ENCODE results near the gene LRRC7.

LRRC7 gene

GRCh38 chr1:69587391-69587790 lies 19.7 kb downstream of the LRRC7 start:
- Histone ChIP-seq H3K9me3 (no peaks in the 10 kb centered on the region), H3K36me3 (no peaks in the 10 kb centered on the region), H3K4me3 (no peak overlapping the region), H3K4me2 (no peak overlapping the region), H4K20me1 (no peaks in the 10 kb centered on the region), H3K27ac (no peak overlapping the region), H3K9ac (no peak overlapping the region), H3K4me1 (no peaks in the 10 kb centered on the region), H3K27me3 (no peaks in the 10 kb centered on the region)
- TF ChIP-seq Cebpa-rat (IDR thresholded peaks at IDR 0.05) = no peak

- H3K27ac ChIP-seq = no peak overlapping the region
- H3K4me2 ChIP-seq = no peak overlapping the region
- H3K9me3 ChIP-seq = no peaks in the 10 kb centered on the region
- H3K27me3 ChIP-seq = no peaks in the 10 kb centered on the region
- no peaks in the 10 kb centered on the region for H3K36me3 ChIP-seq
- no peak for TF ChIP-seq Cebpa-rat (IDR thresholded peaks at IDR 0.05)
- H3K9ac ChIP-seq = no peak overlapping the region
- no peaks in the 10 kb centered on the region for H3K4me1 ChIP-seq
- no peak overlapping the region for H3K4me3 ChIP-seq
- H4K20me1 ChIP-seq = no peaks in the 10 kb centered on the region
Observed at GRCh38 chr1:69589799-69590198, 22.1 kb downstream of the LRRC7 start.

GRCh38 chr1:69592341-69592740 lies 24.6 kb downstream of the LRRC7 start:
- Histone ChIP-seq H3K9me3 (no peaks in the 10 kb centered on the region), H3K27ac (no peak overlapping the region), H3K9ac (no peak overlapping the region), H3K36me3 (no peaks in the 10 kb centered on the region), H4K20me1 (no peaks in the 10 kb centered on the region), H3K27me3 (no peaks in the 10 kb centered on the region), H3K4me1 (no peaks in the 10 kb centered on the region), H3K4me3 (no peak overlapping the region), H3K4me2 (no peak overlapping the region)
- TF ChIP-seq Cebpa-rat (IDR thresholded peaks at IDR 0.05) = no peak

- no peaks in the 10 kb centered on the region for H3K27me3 ChIP-seq
- H3K4me2 ChIP-seq = no peak overlapping the region
- H4K20me1 ChIP-seq = no peaks in the 10 kb centered on the region
- no peaks in the 10 kb centered on the region for H3K4me1 ChIP-seq
- TF ChIP-seq Cebpa-rat (IDR thresholded peaks at IDR 0.05) = no peak
- H3K27ac ChIP-seq = no peak overlapping the region
- no peaks in the 10 kb centered on the region for H3K36me3 ChIP-seq
- no peaks in the 10 kb centered on the region for H3K9me3 ChIP-seq
- H3K9ac ChIP-seq = no peak overlapping the region
- H3K4me3 ChIP-seq = no peak overlapping the region
Observed at GRCh38 chr1:69595486-69595885, 27.8 kb downstream of the LRRC7 start.

- Histone ChIP-seq H3K4me1 (peaks cover 5% of the 10 kb centered on the region; the same call in 1 of the 2 replicates), H3K36me3 (no peaks in the 10 kb centered on the region), H3K4me2 (no peak overlapping the region), H3K9me3 (no peaks in the 10 kb centered on the region), H3K9ac (no peak overlapping the region), H3K27me3 (no peaks in the 10 kb centered on the region), H3K27ac (no peak overlapping the region), H4K20me1 (no peaks in the 10 kb centered on the region), H3K4me3 (no peak overlapping the region)
- no peak for TF ChIP-seq Cebpa-rat (IDR thresholded peaks at IDR 0.05)
Observed at GRCh38 chr1:69611316-69611715, 43.6 kb downstream of the LRRC7 start.

GRCh38 chr1:69613414-69613813 lies 45.7 kb downstream of the LRRC7 start:
- TF ChIP-seq Cebpa-rat (IDR thresholded peaks at IDR 0.05) = no peak
- H3K36me3 ChIP-seq = no peaks in the 10 kb centered on the region

GRCh38 chr1:69638673-69639072 lies 71.0 kb downstream of the LRRC7 start:
- Histone ChIP-seq H3K4me3 (no peak overlapping the region), H3K36me3 (no peaks in the 10 kb centered on the region), H3K9ac (no peak overlapping the region), H4K20me1 (no peaks in the 10 kb centered on the region), H3K27ac (no peak overlapping the region), H3K27me3 (no peaks in the 10 kb centered on the region), H3K9me3 (no peaks in the 10 kb centered on the region), H3K4me2 (no peak overlapping the region), H3K4me1 (no peaks in the 10 kb centered on the region)
- TF ChIP-seq Cebpa-rat (IDR thresholded peaks at IDR 0.05) = no peak

More at GRCh38 chr1:69613414-69613813, 45.7 kb downstream of the LRRC7 start:
- Histone ChIP-seq H3K27ac (no peak overlapping the region), H3K9ac (no peak overlapping the region), H3K4me2 (no peak overlapping the region), H4K20me1 (no peaks in the 10 kb centered on the region), H3K4me1 (peaks cover 5% of the 10 kb centered on the region; the same call in 1 of the 2 replicates), H3K4me3 (no peak overlapping the region), H3K27me3 (no peaks in the 10 kb centered on the region), H3K9me3 (no peaks in the 10 kb centered on the region)

GRCh38 chr1:69639159-69639558 lies 71.4 kb downstream of the LRRC7 start:
- H3K4me1 ChIP-seq = no peaks in the 10 kb centered on the region
- no peaks in the 10 kb centered on the region for H3K9me3 ChIP-seq
- H4K20me1 ChIP-seq = no peaks in the 10 kb centered on the region
- H3K4me2 ChIP-seq = no peak overlapping the region
- H3K27ac ChIP-seq = no peak overlapping the region
- no peaks in the 10 kb centered on the region for H3K36me3 ChIP-seq
- H3K27me3 ChIP-seq = no peaks in the 10 kb centered on the region
- TF ChIP-seq Cebpa-rat (IDR thresholded peaks at IDR 0.05) = no peak
- no peak overlapping the region for H3K9ac ChIP-seq
- H3K4me3 ChIP-seq = no peak overlapping the region

- Histone ChIP-seq H3K36me3 (no peaks in the 10 kb centered on the region), H3K4me1 (no peaks in the 10 kb centered on the region), H3K4me3 (no peak overlapping the region), H3K9me3 (no peaks in the 10 kb centered on the region), H3K27ac (no peak overlapping the region), H3K4me2 (no peak overlapping the region), H3K27me3 (no peaks in the 10 kb centered on the region), H3K9ac (no peak overlapping the region), H4K20me1 (no peaks in the 10 kb centered on the region)
- no peak for TF ChIP-seq Cebpa-rat (IDR thresholded peaks at IDR 0.05)
Observed at GRCh38 chr1:69643266-69643665, 75.5 kb downstream of the LRRC7 start.

- no peaks in the 10 kb centered on the region for H4K20me1 ChIP-seq
- no peak overlapping the region for H3K9ac ChIP-seq
- H3K4me2 ChIP-seq = no peak overlapping the region
Observed at GRCh38 chr1:69645477-69645876, 77.8 kb downstream of the LRRC7 start.

GRCh38 chr1:69648486-69648885 lies 80.8 kb downstream of the LRRC7 start:
- no peak for TF ChIP-seq Cebpa-rat (IDR thresholded peaks at IDR 0.05)
- H3K27ac ChIP-seq = no peak overlapping the region
- H3K36me3 ChIP-seq = no peaks in the 10 kb centered on the region
- no peaks in the 10 kb centered on the region for H3K4me1 ChIP-seq
- no peaks in the 10 kb centered on the region for H3K27me3 ChIP-seq
- no peaks in the 10 kb centered on the region for H4K20me1 ChIP-seq
- H3K9me3 ChIP-seq = no peaks in the 10 kb centered on the region
- H3K9ac ChIP-seq = no peak overlapping the region
- no peak overlapping the region for H3K4me2 ChIP-seq
- no peak overlapping the region for H3K4me3 ChIP-seq

More at GRCh38 chr1:69645477-69645876, 77.8 kb downstream of the LRRC7 start:
- no peaks in the 10 kb centered on the region for H3K4me1 ChIP-seq
- no peak for TF ChIP-seq Cebpa-rat (IDR thresholded peaks at IDR 0.05)
- H3K27ac ChIP-seq = no peak overlapping the region
- no peak overlapping the region for H3K4me3 ChIP-seq
- H3K36me3 ChIP-seq = no peaks in the 10 kb centered on the region
- no peaks in the 10 kb centered on the region for H3K27me3 ChIP-seq
- no peaks in the 10 kb centered on the region for H3K9me3 ChIP-seq
